ENCODE data around the gene TENM3. TPM values are rescaled to one million over a fixed set of nuclear protein-coding genes. Genes with fewer than 3 reads are reported as not detected.

The TENM3 gene
- total RNA-seq, 1 donor from 2014 or later, result 40.4 TPM

DNA sequence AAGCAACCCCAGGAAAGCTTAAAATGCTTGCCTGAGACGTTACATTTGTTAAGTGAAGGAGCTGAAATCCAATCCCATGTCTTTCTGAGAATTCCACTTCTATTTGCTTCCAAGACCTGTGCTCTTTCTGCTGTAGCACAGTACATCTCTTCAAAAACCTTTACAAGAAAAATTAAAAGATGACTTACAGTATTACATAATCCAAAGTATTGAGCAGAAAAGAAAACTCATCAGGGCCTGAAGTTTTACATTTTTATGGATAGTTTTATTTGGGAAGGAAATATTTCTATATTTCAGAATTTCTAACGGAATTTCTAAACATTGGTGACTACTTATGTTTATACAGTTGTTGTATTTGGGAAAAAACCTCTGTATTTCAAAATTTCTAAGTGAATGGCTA lies 276.3 kb downstream of the TENM3 start:
- no peak overlapping the region for H3K4me3 Mint-ChIP-seq (ENCODE audit: low read depth)

DNA sequence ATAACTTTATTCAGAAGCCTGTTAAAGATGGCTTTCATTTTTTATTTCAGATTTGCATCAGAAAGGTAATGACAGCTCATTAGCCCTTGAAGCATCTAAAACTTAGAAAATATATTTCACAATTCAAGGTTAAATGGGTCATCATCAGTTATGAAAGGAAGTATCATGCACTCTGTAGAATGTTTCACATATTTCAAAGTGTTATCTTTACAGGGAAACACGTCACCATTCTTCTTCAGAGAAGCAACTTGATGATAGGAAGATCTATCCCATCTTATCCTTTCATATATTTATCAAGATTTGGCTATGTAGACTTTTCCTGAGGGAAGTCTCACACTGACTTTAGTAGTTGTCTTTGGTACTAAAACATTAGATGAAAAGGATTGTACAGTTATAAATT lies 277.8 kb downstream of the TENM3 start:
- Mint-ChIP-seq H3K27me3 (no peaks in the 10 kb centered on the region), H3K27ac (no peak overlapping the region), H3K4me3 (ENCODE audit: low read depth) (no peak overlapping the region), H3K4me1 (ENCODE audit: low read depth) (peaks cover 4% of the 10 kb centered on the region), H3K36me3 (ENCODE audit: insufficient read depth) (peaks cover 7% of the 10 kb centered on the region), H3K9me3 (ENCODE audit: low read depth) (peaks cover 14% of the 10 kb centered on the region)
- no peak for DNase-seq (ENCODE audit: low spot score, unreplicated experiment)
- TF ChIP-seq, protein P1, sequence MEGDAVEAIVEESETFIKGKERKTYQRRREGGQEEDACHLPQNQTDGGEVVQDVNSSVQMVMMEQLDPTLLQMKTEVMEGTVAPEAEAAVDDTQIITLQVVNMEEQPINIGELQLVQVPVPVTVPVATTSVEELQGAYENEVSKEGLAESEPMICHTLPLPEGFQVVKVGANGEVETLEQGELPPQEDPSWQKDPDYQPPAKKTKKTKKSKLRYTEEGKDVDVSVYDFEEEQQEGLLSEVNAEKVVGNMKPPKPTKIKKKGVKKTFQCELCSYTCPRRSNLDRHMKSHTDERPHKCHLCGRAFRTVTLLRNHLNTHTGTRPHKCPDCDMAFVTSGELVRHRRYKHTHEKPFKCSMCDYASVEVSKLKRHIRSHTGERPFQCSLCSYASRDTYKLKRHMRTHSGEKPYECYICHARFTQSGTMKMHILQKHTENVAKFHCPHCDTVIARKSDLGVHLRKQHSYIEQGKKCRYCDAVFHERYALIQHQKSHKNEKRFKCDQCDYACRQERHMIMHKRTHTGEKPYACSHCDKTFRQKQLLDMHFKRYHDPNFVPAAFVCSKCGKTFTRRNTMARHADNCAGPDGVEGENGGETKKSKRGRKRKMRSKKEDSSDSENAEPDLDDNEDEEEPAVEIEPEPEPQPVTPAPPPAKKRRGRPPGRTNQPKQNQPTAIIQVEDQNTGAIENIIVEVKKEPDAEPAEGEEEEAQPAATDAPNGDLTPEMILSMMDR (IDR thresholded peaks at IDR 0.05; ENCODE audit: unreplicated experiment), result no peak

More for the DNA sequence above, 276.3 kb downstream of the TENM3 start:
- DNase-seq (ENCODE audit: low spot score, unreplicated experiment), result no peak
- no peaks in the 10 kb centered on the region for H3K4me1 Mint-ChIP-seq (ENCODE audit: low read depth)
- peaks cover 7% of the 10 kb centered on the region for H3K36me3 Mint-ChIP-seq (ENCODE audit: insufficient read depth)
- H3K9me3 Mint-ChIP-seq (ENCODE audit: low read depth), result peaks cover 14% of the 10 kb centered on the region
- H3K27me3 Mint-ChIP-seq, result no peaks in the 10 kb centered on the region
- TF ChIP-seq, protein P1 (IDR thresholded peaks at IDR 0.05; ENCODE audit: unreplicated experiment), result no peak
- H3K27ac Mint-ChIP-seq, result no peak overlapping the region

DNA sequence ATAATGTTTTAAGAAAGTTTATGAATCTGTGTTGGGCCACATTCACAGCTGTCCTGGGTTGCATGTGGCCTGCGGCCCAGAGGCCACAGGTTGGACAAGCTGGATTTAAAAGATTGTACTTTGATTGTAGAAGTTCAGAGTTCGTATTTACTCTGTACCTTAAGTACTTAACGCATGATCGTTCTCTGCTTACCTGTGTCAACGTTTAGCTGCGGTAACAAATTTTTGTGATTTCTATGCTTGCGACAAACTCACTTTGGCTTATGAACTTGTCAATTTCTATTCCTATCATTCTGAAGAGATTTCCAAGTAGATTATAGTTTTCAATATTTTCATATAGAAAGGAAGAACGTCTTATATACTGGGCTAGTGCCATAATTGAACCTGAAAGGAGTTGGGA lies 285.6 kb downstream of the TENM3 start:
- Mint-ChIP-seq H3K9me3 (ENCODE audit: low read depth) (peaks cover 14% of the 10 kb centered on the region), H3K27me3 (no peaks in the 10 kb centered on the region), H3K4me1 (ENCODE audit: low read depth) (peaks cover 7% of the 10 kb centered on the region), H3K36me3 (ENCODE audit: insufficient read depth) (peaks cover 8% of the 10 kb centered on the region), H3K27ac (no peak overlapping the region), H3K4me3 (ENCODE audit: low read depth) (no peak overlapping the region)
- TF ChIP-seq, protein P1 (IDR thresholded peaks at IDR 0.05; ENCODE audit: unreplicated experiment), result no peak
- no peak for DNase-seq (ENCODE audit: low spot score, unreplicated experiment)

DNA sequence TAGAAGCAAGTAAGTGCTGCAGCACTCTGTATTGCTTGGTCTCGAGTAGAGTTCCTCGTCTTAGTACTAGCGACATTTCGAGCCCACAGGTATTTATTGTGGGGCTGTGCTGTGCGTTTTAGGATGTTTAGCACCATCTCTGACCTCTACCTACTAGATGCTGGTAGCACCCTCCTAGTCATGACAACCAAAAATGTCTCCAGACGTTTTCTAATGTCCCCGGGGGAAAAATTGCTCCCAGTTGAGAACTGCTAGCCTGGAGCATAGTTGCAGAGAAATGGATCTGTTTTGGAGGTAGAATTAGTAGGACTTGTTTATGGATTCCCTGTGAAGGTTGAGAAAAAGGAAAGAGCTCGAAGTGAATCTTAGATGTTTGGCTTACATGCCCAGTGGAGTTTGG lies 287.2 kb downstream of the TENM3 start:
- DNase-seq (ENCODE audit: low spot score, unreplicated experiment), result no peak
- Mint-ChIP-seq H3K4me1 (ENCODE audit: low read depth) (peaks cover 11% of the 10 kb centered on the region), H3K4me3 (ENCODE audit: low read depth) (no peak overlapping the region), H3K36me3 (ENCODE audit: insufficient read depth) (peaks cover 7% of the 10 kb centered on the region), H3K27ac (no peak overlapping the region), H3K27me3 (no peaks in the 10 kb centered on the region), H3K9me3 (ENCODE audit: low read depth) (peaks cover 12% of the 10 kb centered on the region)
- TF ChIP-seq, protein P1 (IDR thresholded peaks at IDR 0.05; ENCODE audit: unreplicated experiment), result no peak

DNA sequence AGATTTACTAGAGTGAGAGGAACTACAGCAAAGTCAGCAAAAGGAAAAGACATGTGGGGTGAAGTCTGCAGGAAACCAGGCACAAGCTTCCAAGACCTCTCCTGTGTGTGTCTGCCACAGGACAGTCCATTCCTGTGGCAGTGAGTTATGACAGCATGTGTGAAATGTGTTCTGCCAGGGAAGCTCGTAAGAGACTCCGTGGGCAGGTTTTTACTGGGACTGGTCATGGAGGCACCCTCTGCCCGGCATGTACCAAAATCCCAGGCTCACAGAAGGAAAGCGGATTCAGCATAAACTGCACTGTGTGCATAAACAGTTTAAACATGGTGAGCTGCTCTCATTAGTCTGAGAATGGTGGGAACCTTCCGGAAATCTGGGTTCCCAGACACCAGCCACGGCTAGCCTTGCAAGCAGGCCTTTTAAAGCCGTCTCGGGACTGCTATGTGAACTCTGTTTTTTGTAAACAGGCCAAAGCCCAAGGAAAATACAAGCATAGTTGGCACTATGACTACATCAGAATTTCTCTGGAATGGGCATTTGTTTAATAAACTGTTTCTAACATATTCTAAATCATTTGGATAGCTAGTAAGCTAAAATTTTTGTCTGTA lies 288.5 kb downstream of the TENM3 start:
- Mint-ChIP-seq H3K27ac (no peak overlapping the region), H3K9me3 (ENCODE audit: low read depth) (peaks cover 7% of the 10 kb centered on the region), H3K27me3 (no peaks in the 10 kb centered on the region), H3K4me1 (ENCODE audit: low read depth) (peaks cover 6% of the 10 kb centered on the region), H3K36me3 (ENCODE audit: insufficient read depth) (peaks cover 3% of the 10 kb centered on the region), H3K4me3 (ENCODE audit: low read depth) (no peak overlapping the region)
- TF ChIP-seq, protein P1 (IDR thresholded peaks at IDR 0.05; ENCODE audit: unreplicated experiment), result no peak
- DNase-seq (ENCODE audit: low spot score, unreplicated experiment), result no peak

All from progenitor cell of endocrine pancreas (in vitro differentiated cells).